Natural killer cell (primary cell): Measurements from ENCODE around the gene MARCHF5. TPM values are rescaled to one million over a fixed set of nuclear protein-coding genes. Genes with fewer than 3 reads are reported as not detected.

Source experiments
- ATAC-seq, 3 donors: fragments of 150-1000 bp in 2 of 3; fragments of 200-7000 bp in 1 of 3; cut with Tn5 transposase; 1 replicate in 1 of 3; 2 replicates in 2 of 3; pipeline ENCODE4 v1.10.0; 2021; ENCODE audit warnings: mild to moderate bottlenecking in 2 of 3, moderate library complexity in 2 of 3
- DNase-seq, 2 donors: peaks; one replicate each; pipeline versions ENCODE4 v3.0.0 to v3.0.0-alpha.2; 2013 to 2021; ENCODE audit warnings: mixed read lengths in 1 of 2
- H3K27ac ChIP-seq: one replicate; pipeline ENCODE4 v1.5.1; 2013; ENCODE audit warnings: mild to moderate bottlenecking, low read length
- H3K27me3 ChIP-seq: one replicate; pipeline ENCODE4 v1.6.1; 2013; ENCODE audit warnings: low read length; ENCODE audit not compliant: control insufficient read depth, insufficient read depth
- H3K36me3 ChIP-seq: one replicate; pipeline ENCODE4 v1.6.1; 2013; ENCODE audit warnings: low read length; ENCODE audit not compliant: control insufficient read depth, insufficient read depth
- H3K4me1 ChIP-seq: one replicate; pipeline ENCODE4 v1.6.1; 2013; ENCODE audit warnings: low read length; ENCODE audit not compliant: control insufficient read depth, insufficient read depth
- H3K4me3 ChIP-seq: one replicate; pipeline ENCODE4 v1.5.1; 2013; ENCODE audit warnings: low read length
- H3K9me3 ChIP-seq: one replicate; pipeline ENCODE4 v1.6.1; 2013; ENCODE audit warnings: low read length; ENCODE audit not compliant: control insufficient read depth, insufficient read depth
- H3K27ac Mint-ChIP-seq, 2 donors: one replicate each; pipeline ENCODE4 v1.8.0; 2022; ENCODE audit warnings: mild to moderate bottlenecking in 2 of 2, mixed read lengths in 2 of 2, moderate library complexity in 1 of 2
- H3K27me3 Mint-ChIP-seq, 2 donors: one replicate each; pipeline ENCODE4 v1.8.0; 2022; ENCODE audit warnings: low read depth in 2 of 2, mixed read lengths in 2 of 2
- H3K36me3 Mint-ChIP-seq: one replicate; pipeline ENCODE4 v1.8.0; 2022; ENCODE audit warnings: mixed read lengths
- H3K4me1 Mint-ChIP-seq, 2 donors: one replicate each; pipeline ENCODE4 v1.8.0; 2022; ENCODE audit warnings: mixed read lengths in 2 of 2
- H3K4me3 Mint-ChIP-seq: one replicate; pipeline ENCODE4 v1.8.0; 2022; ENCODE audit warnings: mild to moderate bottlenecking, moderate library complexity, mixed read lengths
- H3K9me3 Mint-ChIP-seq, 2 donors: one replicate each; pipeline ENCODE4 v1.8.0; 2022; ENCODE audit warnings: mixed read lengths in 2 of 2
- CTCF ChIP-seq: fragments of 200-600 bp; IDR thresholded peaks from one replicate; pipeline ENCODE4 v1.8.0; 2022; ENCODE audit warnings: antibody characterized with exemption
- WGBS: methylation state at CpG from one replicate; pipeline ENCODE4 v1.1.7; 2013; ENCODE audit warnings: missing lambda C conversion rate; ENCODE audit not compliant: insufficient coverage; 5-methylcytosine and 5-hydroxymethylcytosine counted together
- intact Hi-C: fragments of 100-400 bp; cut with micrococcal nuclease; formaldehyde crosslinking; loops from one replicate; pipeline ENCODE4 v1.14.2; 2022
- total RNA-seq, 4 donors: library from RNA; stranded (reverse); fragments of 120-200 nt in 1 of 4; gene quantifications; one replicate each; pipeline versions ENCODE4 v1.2.3 to v1.2.4, GENCODE V29; 2013 to 2022

Gene MARCHF5
- total RNA-seq, 3 donors from 2014 or later (not counting 1 experiment from before 2014, with no cell fraction given): 28.0 to 38.6 (median 32.9) TPM

GRCh38 chr10:92263396-92263795, 27.6 kb upstream of the MARCHF5 start:
- H3K4me1 ChIP-seq: no peaks in the 10 kb centered on the region
- no peak overlapping the region for H3K27ac ChIP-seq
- no peaks in the 10 kb centered on the region for H3K9me3 Mint-ChIP-seq
- no peaks in the 10 kb centered on the region for H3K36me3 ChIP-seq
- 100% methylated on average over 1 of the region's 2 CpGs for WGBS
- TF ChIP-seq CTCF: no peak
- H3K4me1 Mint-ChIP-seq: peaks cover 0 to 5% of the 10 kb centered on the region in 2 donors
- no peak overlapping the region for H3K4me3 ChIP-seq
- no peak for ATAC-seq
- intact Hi-C loops: no loop called here
- H3K4me3 Mint-ChIP-seq: no peak overlapping the region
- DNase-seq: no peak
- no peaks in the 10 kb centered on the region for H3K9me3 ChIP-seq
- no peaks in the 10 kb centered on the region for H3K27me3 ChIP-seq
- no peaks in the 10 kb centered on the region for H3K27me3 Mint-ChIP-seq
- no peak overlapping the region for H3K27ac Mint-ChIP-seq
- no peaks in the 10 kb centered on the region for H3K36me3 Mint-ChIP-seq

GRCh38 chr10:92264249-92264648, 26.7 kb upstream of the MARCHF5 start:
- ATAC-seq (no peak), DNase-seq (no peak)
- intact Hi-C loops: no loop called here
- Histone ChIP-seq H3K36me3 (no peaks in the 10 kb centered on the region), H3K27me3 (no peaks in the 10 kb centered on the region), H3K9me3 (no peaks in the 10 kb centered on the region), H3K4me1 (no peaks in the 10 kb centered on the region), H3K4me3 (no peak overlapping the region), H3K27ac (no peak overlapping the region)
- Mint-ChIP-seq H3K4me3 (no peak overlapping the region), H3K36me3 (no peaks in the 10 kb centered on the region), H3K4me1 (peaks cover 0 to 5% of the 10 kb centered on the region in 2 donors), H3K9me3 (no peaks in the 10 kb centered on the region), H3K27me3 (no peaks in the 10 kb centered on the region), H3K27ac (no peak overlapping the region)
- no peak for TF ChIP-seq CTCF
- WGBS: 93% methylated on average over 2 of the region's 2 CpGs

- ATAC-seq (no peak), DNase-seq (no peak)
- Histone ChIP-seq H3K27ac (no peak overlapping the region), H3K4me1 (no peaks in the 10 kb centered on the region), H3K4me3 (no peak overlapping the region), H3K27me3 (no peaks in the 10 kb centered on the region), H3K9me3 (no peaks in the 10 kb centered on the region), H3K36me3 (no peaks in the 10 kb centered on the region)
- Mint-ChIP-seq H3K4me1 (peaks cover 0 to 10% of the 10 kb centered on the region in 2 donors), H3K27ac (no peak overlapping the region), H3K36me3 (no peaks in the 10 kb centered on the region), H3K27me3 (no peaks in the 10 kb centered on the region), H3K4me3 (no peak overlapping the region), H3K9me3 (no peaks in the 10 kb centered on the region)
- no peak for TF ChIP-seq CTCF
- WGBS: 76% methylated on average over 1 of the region's 2 CpGs
- intact Hi-C loops: no loop called here
These were observed 25.2 kb upstream of the MARCHF5 start for GRCh38 chr10:92265687-92266258.

- H3K4me1 ChIP-seq: no peaks in the 10 kb centered on the region
- peak; percentile 47 to 56 (median 50) for ATAC-seq
- no peaks in the 10 kb centered on the region for H3K9me3 Mint-ChIP-seq
- H3K36me3 Mint-ChIP-seq: no peaks in the 10 kb centered on the region
- no peaks in the 10 kb centered on the region for H3K27me3 ChIP-seq
- intact Hi-C loops: no loop called here
- DNase-seq: no peak
- H3K27me3 Mint-ChIP-seq: no peaks in the 10 kb centered on the region
- H3K4me1 Mint-ChIP-seq: peaks cover 0 to 10% of the 10 kb centered on the region in 2 donors
- H3K27ac Mint-ChIP-seq: peak overlapping the region in 1 of 2 donors; percentile 3
- H3K4me3 Mint-ChIP-seq: no peak overlapping the region
- H3K36me3 ChIP-seq: no peaks in the 10 kb centered on the region
- H3K4me3 ChIP-seq: no peak overlapping the region
- H3K27ac ChIP-seq: no peak overlapping the region
- no peak for TF ChIP-seq CTCF
- H3K9me3 ChIP-seq: no peaks in the 10 kb centered on the region
These were observed 23.6 kb upstream of the MARCHF5 start for GRCh38 chr10:92267343-92267742.
